ENCODE data around the gene FRK. TPM values are rescaled to one million over a fixed set of nuclear protein-coding genes. Genes with fewer than 3 reads are reported as not detected.

Gene FRK
- total RNA-seq, 1 donor from 2014 or later, result 0.31 TPM

DNA sequence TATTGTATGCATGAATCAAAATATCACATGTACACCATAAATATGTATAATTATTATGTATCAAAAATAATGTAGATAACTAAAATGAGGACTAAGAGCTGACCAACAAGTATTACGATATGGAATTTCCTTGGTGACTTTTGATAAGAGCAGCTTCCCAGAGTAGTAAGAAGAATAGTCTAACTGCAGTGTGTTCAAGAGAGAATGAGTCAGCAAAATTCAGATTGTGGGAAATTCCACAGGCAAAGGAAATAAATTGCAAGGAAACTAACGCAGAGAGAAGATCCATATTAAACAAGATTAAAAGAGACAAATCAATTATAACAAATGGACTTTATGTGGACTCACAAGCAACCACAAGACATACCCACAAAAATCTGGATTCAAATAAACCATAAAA, 26.4 kb downstream of the FRK start:
- peaks cover 2% of the 10 kb centered on the region for H3K4me1 Mint-ChIP-seq
- DNase-seq, result no peak
- intact Hi-C loops (cut with micrococcal nuclease), result no loop called here
- H3K9me3 Mint-ChIP-seq, result no peaks in the 10 kb centered on the region
- H3K4me3 Mint-ChIP-seq, result no peak overlapping the region
- no peaks in the 10 kb centered on the region for H3K36me3 Mint-ChIP-seq (ENCODE audit: low read depth)
- POLR2A ChIA-PET, result no interaction called here
- ATAC-seq (ENCODE audit: low read depth), result no peak
- TF ChIP-seq, protein P1, sequence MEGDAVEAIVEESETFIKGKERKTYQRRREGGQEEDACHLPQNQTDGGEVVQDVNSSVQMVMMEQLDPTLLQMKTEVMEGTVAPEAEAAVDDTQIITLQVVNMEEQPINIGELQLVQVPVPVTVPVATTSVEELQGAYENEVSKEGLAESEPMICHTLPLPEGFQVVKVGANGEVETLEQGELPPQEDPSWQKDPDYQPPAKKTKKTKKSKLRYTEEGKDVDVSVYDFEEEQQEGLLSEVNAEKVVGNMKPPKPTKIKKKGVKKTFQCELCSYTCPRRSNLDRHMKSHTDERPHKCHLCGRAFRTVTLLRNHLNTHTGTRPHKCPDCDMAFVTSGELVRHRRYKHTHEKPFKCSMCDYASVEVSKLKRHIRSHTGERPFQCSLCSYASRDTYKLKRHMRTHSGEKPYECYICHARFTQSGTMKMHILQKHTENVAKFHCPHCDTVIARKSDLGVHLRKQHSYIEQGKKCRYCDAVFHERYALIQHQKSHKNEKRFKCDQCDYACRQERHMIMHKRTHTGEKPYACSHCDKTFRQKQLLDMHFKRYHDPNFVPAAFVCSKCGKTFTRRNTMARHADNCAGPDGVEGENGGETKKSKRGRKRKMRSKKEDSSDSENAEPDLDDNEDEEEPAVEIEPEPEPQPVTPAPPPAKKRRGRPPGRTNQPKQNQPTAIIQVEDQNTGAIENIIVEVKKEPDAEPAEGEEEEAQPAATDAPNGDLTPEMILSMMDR (IDR thresholded peaks at IDR 0.05), result no peak
- H3K27me3 Mint-ChIP-seq, result no peaks in the 10 kb centered on the region
- CTCF ChIA-PET, result no interaction called here
- no peak overlapping the region for H3K27ac Mint-ChIP-seq

DNA sequence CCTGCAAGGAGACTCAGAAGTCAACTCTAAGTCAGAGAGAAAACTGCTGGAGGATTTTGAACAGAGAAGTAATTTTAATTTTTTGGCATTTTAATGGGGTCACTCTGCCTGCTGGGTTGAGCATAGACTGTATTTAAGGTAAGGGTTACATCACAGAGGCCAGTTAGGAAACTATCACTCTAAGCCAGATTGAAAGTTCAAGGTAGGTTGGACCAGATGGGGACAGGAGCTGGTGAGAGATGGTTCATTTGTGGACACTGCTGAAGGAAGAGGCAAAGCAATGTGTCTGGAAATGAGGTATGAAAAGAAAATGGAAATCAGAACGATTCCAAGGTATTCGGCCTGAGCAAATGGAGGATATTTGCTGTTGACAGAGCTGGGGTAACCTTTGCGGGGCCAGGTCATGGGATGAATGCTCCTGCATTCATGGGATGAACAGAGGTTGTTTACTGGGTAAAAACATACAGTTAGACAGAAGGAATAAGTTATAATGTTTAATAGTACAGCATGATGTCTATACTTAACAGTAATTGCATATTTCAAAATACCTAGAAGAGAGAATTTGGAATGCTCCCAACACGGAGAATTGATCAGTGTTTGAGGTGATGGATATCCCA, 26.9 kb downstream of the FRK start:
- Mint-ChIP-seq H3K36me3 (ENCODE audit: low read depth) (no peaks in the 10 kb centered on the region), H3K27ac (no peak overlapping the region), H3K4me1 (peaks cover 2% of the 10 kb centered on the region), H3K9me3 (no peaks in the 10 kb centered on the region), H3K27me3 (peaks cover 3% of the 10 kb centered on the region), H3K4me3 (no peak overlapping the region)
- TF ChIP-seq, protein P1 (IDR thresholded peaks at IDR 0.05), result no peak
- intact Hi-C loops (cut with micrococcal nuclease), result no loop called here
- DNase-seq, result no peak
- ChIA-PET CTCF (no interaction called here), POLR2A (no interaction called here)
- ATAC-seq (ENCODE audit: low read depth), result no peak

DNA sequence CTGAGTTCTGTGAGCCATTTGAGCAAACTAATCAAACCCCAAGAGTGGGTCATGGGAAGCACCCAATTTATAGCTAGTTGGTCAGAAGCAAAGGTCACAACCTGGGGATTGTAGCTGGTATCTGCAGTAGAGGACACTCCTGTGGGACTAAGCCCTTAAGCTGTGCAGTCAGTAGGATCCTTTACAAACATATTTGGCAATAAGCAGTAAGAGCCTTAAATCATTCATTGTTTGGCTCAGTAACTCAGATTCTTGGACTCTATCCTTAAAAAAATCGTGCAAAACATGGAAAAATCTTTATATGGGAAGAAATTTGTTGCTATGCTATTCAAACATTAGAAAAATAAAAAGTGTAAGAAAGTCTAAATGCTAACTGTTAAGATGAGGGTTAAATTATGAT, 29.9 kb downstream of the FRK start:
- no peaks in the 10 kb centered on the region for H3K36me3 Mint-ChIP-seq (ENCODE audit: low read depth)
- H3K4me3 Mint-ChIP-seq, result no peak overlapping the region
- ChIA-PET POLR2A (no interaction called here), CTCF (no interaction called here)
- intact Hi-C loops (cut with micrococcal nuclease), result no loop called here
- ATAC-seq (ENCODE audit: low read depth), result no peak
- H3K27ac Mint-ChIP-seq, result no peak overlapping the region
- H3K9me3 Mint-ChIP-seq, result no peaks in the 10 kb centered on the region
- DNase-seq, result no peak
- peaks cover 3% of the 10 kb centered on the region for H3K4me1 Mint-ChIP-seq
- TF ChIP-seq, protein P1 (IDR thresholded peaks at IDR 0.05), result no peak
- H3K27me3 Mint-ChIP-seq, result peaks cover 3% of the 10 kb centered on the region

DNA sequence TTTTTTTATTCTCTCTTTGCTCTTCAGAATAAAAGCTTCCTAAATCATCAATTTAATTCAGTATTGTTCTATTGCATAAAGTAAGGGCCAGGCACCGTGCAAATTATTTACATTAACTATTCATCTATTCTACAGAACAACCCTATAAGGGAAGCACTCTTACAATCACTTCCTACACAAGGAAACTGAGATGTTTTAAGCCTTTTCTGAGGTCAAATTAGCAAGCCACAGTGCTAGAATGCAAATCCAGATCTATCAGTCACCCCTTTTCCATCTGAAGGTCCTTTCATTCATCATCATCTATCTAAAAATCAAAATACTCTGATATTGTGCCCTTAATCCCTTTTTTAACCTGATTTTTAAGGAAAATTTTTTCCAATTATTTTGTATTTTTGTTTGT, 31.2 kb downstream of the FRK start:
- no peaks in the 10 kb centered on the region for H3K36me3 Mint-ChIP-seq (ENCODE audit: low read depth)
- H3K4me3 Mint-ChIP-seq, result no peak overlapping the region
- DNase-seq, result no peak
- no peaks in the 10 kb centered on the region for H3K9me3 Mint-ChIP-seq
- TF ChIP-seq, protein P1 (IDR thresholded peaks at IDR 0.05), result no peak
- intact Hi-C loops (cut with micrococcal nuclease), result no loop called here
- CTCF ChIA-PET, result no interaction called here
- POLR2A ChIA-PET, result no interaction called here
- H3K4me1 Mint-ChIP-seq, result peaks cover 3% of the 10 kb centered on the region
- no peak for ATAC-seq (ENCODE audit: low read depth)
- H3K27ac Mint-ChIP-seq, result no peak overlapping the region
- H3K27me3 Mint-ChIP-seq, result peaks cover 3% of the 10 kb centered on the region

DNA sequence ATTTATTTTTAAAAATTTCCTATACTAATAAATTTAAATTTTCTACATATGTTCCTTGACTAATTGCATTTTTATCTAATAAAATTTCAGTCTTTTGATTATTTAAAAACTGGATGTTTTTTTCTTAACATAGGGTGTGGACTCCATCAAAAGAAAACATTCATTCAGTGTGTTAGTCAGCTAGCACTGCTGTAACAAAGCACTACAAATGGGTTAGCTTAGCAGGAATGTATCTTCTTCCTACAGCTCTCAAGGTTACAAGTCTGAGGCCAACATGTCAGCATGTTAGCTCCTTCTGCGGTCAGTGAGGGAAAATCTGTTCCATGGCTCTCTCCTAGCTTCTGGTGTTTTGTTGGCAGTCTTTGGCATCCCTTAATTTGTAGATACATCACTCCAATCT, 32.5 kb downstream of the FRK start:
- no peaks in the 10 kb centered on the region for H3K9me3 Mint-ChIP-seq
- no peak overlapping the region for H3K27ac Mint-ChIP-seq
- peaks cover 3% of the 10 kb centered on the region for H3K27me3 Mint-ChIP-seq
- TF ChIP-seq, protein P1 (IDR thresholded peaks at IDR 0.05), result no peak
- ChIA-PET POLR2A (no interaction called here), CTCF (no interaction called here)
- no peak for ATAC-seq (ENCODE audit: low read depth)
- intact Hi-C loops (cut with micrococcal nuclease), result no loop called here
- H3K4me1 Mint-ChIP-seq, result peaks cover 3% of the 10 kb centered on the region
- no peak for DNase-seq
- H3K36me3 Mint-ChIP-seq (ENCODE audit: low read depth), result no peaks in the 10 kb centered on the region
- no peak overlapping the region for H3K4me3 Mint-ChIP-seq

Data from activated B cell treated with CpG ODN at 0.5 μM for 24 hours (primary cell).